ENCODE measurements around the gene CCDC39. TPM values are rescaled to one million over a fixed set of nuclear protein-coding genes. Genes with fewer than 3 reads are reported as not detected.

Gene CCDC39
- total and polyA plus RNA-seq, 2 of the 13 experiments (the other 11 are each of a cell fraction or from before 2014, with no cell fraction given), result not detected

DNA sequence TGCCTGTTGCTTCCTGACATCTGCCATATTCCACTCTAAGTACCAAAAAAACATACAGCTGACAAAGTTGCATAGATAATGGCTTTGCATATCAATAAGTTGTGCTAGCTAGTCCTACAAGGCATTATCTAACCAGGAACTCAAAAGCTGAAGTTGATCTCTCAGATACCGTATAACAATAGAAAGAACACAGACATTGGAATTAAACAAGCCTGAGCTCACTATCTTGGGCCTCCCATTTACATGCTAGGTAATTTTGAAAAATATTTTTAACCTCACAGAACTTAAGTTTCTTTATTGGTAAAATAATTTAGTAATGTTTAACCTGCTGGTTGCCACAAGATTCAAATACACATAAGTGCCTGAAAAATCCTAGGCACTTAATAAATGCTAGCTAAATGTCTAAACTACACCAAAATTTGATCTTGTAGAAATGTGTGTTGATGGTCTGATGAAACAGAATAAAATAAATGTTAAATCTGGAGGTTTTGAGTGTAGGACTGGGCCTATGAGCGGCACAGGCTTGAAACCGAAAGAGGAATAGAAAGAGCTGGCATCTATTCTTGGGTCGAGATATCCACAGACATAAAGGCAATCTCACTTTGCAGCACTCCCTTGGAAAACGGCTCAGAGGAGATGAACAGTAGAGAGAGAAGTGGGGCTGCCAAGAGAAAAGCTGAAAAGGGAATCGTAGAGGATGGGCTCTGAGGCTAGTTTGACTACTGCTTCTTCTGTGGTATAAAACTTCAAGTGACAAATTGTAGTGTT lies 107.3 kb downstream of the CCDC39 start (continued):
- TF ChIP-seq, protein P1, sequence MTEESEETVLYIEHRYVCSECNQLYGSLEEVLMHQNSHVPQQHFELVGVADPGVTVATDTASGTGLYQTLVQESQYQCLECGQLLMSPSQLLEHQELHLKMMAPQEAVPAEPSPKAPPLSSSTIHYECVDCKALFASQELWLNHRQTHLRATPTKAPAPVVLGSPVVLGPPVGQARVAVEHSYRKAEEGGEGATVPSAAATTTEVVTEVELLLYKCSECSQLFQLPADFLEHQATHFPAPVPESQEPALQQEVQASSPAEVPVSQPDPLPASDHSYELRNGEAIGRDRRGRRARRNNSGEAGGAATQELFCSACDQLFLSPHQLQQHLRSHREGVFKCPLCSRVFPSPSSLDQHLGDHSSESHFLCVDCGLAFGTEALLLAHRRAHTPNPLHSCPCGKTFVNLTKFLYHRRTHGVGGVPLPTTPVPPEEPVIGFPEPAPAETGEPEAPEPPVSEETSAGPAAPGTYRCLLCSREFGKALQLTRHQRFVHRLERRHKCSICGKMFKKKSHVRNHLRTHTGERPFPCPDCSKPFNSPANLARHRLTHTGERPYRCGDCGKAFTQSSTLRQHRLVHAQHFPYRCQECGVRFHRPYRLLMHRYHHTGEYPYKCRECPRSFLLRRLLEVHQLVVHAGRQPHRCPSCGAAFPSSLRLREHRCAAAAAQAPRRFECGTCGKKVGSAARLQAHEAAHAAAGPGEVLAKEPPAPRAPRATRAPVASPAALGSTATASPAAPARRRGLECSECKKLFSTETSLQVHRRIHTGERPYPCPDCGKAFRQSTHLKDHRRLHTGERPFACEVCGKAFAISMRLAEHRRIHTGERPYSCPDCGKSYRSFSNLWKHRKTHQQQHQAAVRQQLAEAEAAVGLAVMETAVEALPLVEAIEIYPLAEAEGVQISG (CRISPR knock-in tag; IDR thresholded peaks at IDR 0.05), result no peak
- TF ChIP-seq, protein P2, sequence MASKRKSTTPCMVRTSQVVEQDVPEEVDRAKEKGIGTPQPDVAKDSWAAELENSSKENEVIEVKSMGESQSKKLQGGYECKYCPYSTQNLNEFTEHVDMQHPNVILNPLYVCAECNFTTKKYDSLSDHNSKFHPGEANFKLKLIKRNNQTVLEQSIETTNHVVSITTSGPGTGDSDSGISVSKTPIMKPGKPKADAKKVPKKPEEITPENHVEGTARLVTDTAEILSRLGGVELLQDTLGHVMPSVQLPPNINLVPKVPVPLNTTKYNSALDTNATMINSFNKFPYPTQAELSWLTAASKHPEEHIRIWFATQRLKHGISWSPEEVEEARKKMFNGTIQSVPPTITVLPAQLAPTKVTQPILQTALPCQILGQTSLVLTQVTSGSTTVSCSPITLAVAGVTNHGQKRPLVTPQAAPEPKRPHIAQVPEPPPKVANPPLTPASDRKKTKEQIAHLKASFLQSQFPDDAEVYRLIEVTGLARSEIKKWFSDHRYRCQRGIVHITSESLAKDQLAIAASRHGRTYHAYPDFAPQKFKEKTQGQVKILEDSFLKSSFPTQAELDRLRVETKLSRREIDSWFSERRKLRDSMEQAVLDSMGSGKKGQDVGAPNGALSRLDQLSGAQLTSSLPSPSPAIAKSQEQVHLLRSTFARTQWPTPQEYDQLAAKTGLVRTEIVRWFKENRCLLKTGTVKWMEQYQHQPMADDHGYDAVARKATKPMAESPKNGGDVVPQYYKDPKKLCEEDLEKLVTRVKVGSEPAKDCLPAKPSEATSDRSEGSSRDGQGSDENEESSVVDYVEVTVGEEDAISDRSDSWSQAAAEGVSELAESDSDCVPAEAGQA (IDR thresholded peaks at IDR 0.05; ENCODE audit: low read depth), result no peak
- TF ChIP-seq, protein P2 (CRISPR knock-in tag; IDR thresholded peaks at IDR 0.05; ENCODE audit: borderline replicate concordance), result no peak

Measured in HepG2 (cell line).